Measurements from ENCODE around the gene VRK2. TPM values are rescaled to one million over a fixed set of nuclear protein-coding genes. Genes with fewer than 3 reads are reported as not detected.
"Not testable (repeated sequence)": the region's sequence is repeated elsewhere in the genome, so short reads cannot be mapped to it uniquely, and the experiment has no call there.

The VRK2 gene
- total RNA-seq, 1 donor: 11.6 TPM

DNA sequence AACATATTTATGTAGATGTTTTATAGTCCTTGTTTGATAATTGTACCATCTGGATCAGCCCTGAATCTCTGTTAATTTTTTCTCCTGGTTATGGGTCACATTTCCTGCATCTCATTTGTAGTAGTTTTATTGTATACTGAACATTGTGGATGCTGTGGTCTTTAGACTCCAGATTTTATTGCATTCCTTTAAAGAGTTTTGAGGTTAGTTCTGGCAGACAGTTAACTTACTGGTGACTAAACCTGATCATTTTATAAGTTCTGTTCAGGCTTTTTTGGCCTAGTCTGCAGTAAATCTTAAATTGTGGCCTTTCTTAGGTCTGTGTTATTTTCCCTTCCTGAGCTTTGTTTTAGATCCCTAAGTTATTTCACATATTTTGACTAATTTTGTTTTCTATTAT is 110.2 kb downstream of the VRK2 start:
- DNase-seq (ENCODE audit: low read depth in 2 of 3, low spot score in 2 of 3): no peak

DNA sequence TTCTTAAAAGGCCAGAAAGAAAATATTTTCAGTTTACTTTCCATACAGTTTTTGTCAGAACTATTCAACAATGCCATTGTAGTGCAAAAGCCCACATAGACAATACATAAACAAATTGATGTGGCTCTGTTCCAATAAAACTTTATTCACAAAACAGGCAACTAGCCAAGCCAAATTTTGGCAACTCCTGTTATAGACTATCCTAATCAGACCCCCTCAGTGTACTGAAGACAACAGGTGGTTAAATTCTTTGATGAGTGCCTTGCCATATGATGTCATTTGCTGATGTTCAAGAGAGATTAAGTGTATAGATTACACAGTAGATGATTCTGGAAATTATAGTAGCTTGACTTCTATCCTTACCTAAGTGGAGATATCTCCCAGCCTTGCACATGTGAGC is 111.1 kb downstream of the VRK2 start:
- no peak for DNase-seq (ENCODE audit: low read depth in 2 of 3, low spot score in 2 of 3)

- DNase-seq (ENCODE audit: low read depth in 2 of 3, low spot score in 2 of 3): no peak
These were observed 111.9 kb downstream of the VRK2 start for GRCh38 chr2:58158481-58158880.

- DNase-seq (ENCODE audit: low read depth in 2 of 3, low spot score in 2 of 3): no peak
These were observed 117.3 kb downstream of the VRK2 start for GRCh38 chr2:58163913-58164312.

DNA sequence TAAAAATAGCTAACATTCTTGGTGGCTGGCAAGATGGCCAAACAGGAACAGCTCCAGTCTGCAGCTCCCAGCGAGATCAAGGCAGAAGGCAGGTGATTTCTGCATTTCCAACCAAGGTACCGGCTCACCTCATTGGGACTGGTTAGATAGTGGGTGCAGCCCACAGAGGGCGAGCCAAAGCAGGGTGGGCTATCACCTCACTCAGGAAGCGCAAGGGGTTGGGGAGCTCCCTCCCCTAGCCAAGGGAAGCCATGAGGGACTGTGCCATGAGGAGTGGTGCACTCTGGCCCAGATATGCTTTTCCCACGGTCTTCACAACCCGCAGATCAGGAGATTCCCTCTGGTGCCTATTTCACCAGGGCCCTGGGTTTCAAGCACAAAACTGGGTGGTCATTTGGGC is 121.5 kb downstream of the VRK2 start:
- not testable (repeated sequence) for DNase-seq (ENCODE audit: low read depth in 2 of 3, low spot score in 2 of 3)

GRCh38 chr2:58169845-58170244 is 123.2 kb downstream of the VRK2 start:
- DNase-seq (ENCODE audit: low read depth in 2 of 3, low spot score in 2 of 3): not testable (repeated sequence)

DNA sequence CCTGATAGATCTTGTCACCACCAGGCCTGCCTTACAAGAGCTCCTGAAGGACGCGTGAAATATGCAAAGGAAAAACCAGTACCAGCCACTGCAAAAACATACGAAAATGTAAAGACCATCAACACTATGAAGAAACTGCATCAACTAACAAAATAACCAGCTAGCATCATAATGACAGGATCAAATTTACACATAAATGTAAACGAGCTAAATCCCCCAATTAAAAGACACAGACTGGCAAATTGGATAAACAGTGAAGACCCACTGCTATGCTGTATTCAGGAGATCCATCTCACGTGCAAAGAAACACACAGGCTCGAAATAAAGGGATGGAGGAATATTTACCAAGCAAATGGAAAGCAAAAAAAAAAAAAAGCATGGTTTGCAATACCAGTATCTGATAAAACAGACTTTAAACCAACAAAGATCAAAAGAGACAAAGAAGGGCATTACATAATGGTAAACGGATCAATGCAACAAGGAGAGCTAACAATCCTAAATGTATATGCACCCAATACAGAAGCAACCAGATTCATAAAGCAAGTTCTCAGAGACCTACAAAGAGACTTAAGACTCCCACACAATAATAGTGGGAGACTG is 123.8 kb downstream of the VRK2 start:
- DNase-seq (ENCODE audit: low read depth in 2 of 3, low spot score in 2 of 3): not testable (repeated sequence)

DNA sequence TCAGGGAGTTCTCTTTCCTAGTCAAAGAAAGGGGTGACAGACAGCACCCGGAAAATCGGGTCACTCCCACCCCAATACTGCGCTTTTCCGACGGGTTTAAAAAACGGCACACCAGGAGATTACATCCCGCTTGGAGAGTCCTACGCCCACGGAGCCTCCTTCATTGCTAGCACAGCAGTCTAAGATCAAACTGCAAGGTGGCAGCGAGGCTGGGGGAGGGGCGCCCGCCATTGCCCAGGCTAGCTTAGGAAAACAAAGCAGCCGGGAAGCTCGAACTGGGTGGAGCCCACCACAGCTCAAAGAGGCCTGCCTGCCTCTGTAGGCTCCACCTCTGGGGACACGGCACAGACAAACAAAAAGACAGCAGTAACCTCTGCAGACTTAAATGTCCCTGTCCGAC is 125.2 kb downstream of the VRK2 start:
- DNase-seq (ENCODE audit: low read depth in 2 of 3, low spot score in 2 of 3): not testable (repeated sequence)

- DNase-seq (ENCODE audit: low read depth in 2 of 3, low spot score in 2 of 3): not testable (repeated sequence)
These were observed 130.6 kb downstream of the VRK2 start for GRCh38 chr2:58177187-58177586.

DNA sequence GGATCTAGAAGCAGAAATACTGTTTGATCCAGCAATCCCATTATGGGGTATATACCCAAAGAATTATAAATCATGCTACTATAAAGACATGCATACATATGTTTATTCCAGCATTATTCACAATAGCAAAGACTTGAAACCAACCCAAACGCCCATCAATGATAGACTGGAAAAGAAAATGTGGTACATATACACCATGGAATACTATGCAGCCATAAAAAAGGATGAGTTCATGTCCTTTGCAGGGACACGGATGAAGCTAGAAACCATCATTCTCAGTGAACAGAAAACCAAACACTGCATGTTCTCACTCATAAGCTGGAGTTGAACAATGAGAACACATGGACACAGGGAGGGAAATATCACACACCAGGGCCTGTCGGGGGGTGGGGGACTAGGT is 133.6 kb downstream of the VRK2 start:
- DNase-seq (ENCODE audit: low read depth in 2 of 3, low spot score in 2 of 3): not testable (repeated sequence)

DNA sequence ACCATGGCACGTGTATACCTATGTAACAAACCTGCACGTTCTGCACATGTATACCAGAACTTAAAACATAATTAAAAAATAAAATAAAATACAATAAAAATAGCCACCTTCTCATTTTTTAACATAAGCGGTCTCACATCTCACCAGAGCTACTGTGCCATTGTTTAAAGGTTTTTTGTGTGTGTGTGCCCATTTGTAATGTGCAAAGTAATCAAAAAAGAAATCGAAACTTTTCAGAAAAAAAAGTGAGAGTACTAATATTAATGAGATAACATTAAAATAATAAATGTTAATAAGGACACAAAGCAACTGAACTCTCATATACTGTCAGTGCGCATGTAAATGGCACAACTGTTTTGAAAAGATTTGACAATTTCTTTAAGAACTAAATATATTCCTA is 134.0 kb downstream of the VRK2 start:
- DNase-seq (ENCODE audit: low read depth in 2 of 3, low spot score in 2 of 3): no peak

DNA sequence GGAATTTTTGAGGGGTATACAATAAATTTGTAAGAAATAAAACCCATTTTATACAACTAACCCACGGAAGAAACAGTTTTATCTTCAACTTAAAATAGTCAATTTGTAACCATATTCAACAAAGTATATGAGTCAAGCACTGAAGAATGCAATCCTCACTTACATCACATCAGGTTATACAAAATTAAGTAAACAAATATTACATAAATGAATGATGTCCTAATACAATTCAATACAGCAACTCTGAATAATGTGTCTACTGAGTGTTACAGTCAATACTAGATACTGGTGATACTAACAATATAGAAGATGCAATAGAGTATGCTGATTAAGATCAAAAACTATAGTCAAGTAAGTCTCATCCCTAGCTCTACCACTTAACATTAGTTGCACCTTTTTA is 135.9 kb downstream of the VRK2 start:
- DNase-seq (ENCODE audit: low read depth in 2 of 3, low spot score in 2 of 3): no peak

- DNase-seq (ENCODE audit: low read depth in 2 of 3, low spot score in 2 of 3): no peak
These were observed 139.9 kb downstream of the VRK2 start for GRCh38 chr2:58186501-58186900.

DNA sequence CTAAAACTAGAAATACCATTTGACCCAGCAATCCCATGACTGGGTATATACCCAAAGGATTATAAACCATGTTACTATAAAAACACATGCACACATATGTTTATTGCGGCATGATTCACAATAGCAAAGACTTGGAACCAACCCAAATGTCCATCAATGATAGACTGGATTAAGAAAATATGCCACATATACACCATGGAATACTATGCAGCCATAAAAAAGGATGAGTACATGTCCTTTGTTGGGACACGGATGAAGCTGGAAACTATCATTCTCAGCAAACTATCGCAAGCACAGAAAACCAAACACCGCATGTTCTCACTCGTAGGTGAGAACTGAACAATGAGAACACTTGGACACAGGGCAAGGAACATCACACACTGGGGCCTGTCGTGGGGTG is 140.4 kb downstream of the VRK2 start:
- DNase-seq (ENCODE audit: low read depth in 2 of 3, low spot score in 2 of 3): not testable (repeated sequence)

- no peak for DNase-seq (ENCODE audit: low read depth in 2 of 3, low spot score in 2 of 3)
These were observed 147.9 kb downstream of the VRK2 start for GRCh38 chr2:58194458-58194857.

- no peak for DNase-seq (ENCODE audit: low read depth in 2 of 3, low spot score in 2 of 3)
These were observed 149.1 kb downstream of the VRK2 start for GRCh38 chr2:58195662-58196061.

- no peak for DNase-seq (ENCODE audit: low read depth in 2 of 3, low spot score in 2 of 3)
These were observed 151.3 kb downstream of the VRK2 start for GRCh38 chr2:58197894-58198293.

DNA sequence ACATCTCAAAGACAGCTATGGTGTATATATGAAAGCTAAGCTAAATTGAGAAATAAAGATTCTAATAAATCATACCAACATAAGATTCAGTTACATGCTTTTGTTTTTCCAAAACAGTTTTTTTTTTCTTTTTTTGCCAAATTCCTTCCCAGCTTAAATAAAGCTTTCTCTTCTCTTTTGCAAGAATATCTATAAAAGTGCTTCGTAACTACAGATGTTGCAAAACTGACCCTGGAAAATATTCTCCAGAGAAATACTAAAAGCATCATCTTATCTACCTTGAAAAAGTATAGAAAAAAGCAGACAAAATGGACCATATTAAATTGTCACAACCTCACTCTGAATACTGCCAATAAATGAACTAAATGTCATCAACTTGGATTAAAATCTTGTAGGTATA is 155.8 kb downstream of the VRK2 start:
- DNase-seq (ENCODE audit: low read depth in 2 of 3, low spot score in 2 of 3): no peak

DNA sequence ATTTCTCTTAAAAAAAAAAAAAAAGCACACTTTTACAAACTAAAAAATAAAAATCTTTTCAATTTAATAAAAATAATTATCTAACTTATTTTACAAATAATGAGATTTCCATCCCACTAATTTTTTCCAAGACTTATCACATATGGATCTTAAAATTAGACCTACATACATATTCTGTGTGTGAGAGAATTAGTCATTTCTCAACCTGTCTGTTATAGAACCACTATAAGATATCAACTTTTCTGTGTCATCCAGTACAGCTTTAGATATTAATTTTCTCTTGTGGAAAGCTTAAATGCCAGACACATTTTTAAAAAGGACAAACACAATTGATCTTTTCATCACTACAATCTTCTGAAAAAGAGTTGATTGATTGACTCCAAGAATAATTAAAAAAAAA is 156.4 kb downstream of the VRK2 start:
- DNase-seq (ENCODE audit: low read depth in 2 of 3, low spot score in 2 of 3): no peak

GRCh38 chr2:58204195-58204959 is 157.8 kb downstream of the VRK2 start:
- no peak for DNase-seq (ENCODE audit: low read depth in 2 of 3, low spot score in 2 of 3)

DNA sequence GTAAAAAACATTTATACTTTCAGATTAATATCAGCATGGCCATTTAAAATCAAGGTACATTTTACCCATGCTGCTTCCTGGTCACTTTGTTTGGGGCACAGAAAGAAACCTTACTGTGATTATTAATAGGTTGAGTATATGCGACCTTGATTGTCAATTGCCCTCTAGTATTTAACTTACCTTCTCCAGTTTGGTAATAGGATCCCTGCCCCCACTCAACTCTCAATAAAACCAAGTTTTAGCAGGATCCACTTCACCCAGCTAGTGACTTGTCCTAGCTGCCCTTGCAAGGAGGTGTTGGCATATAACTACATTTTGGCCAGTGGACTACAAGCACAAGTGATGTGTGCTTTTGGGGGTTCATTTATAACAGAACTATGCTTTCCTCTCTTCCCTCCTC is 160.2 kb downstream of the VRK2 start:
- DNase-seq (ENCODE audit: low read depth in 2 of 3, low spot score in 2 of 3): no peak

GRCh38 chr2:58207189-58207588 is 160.6 kb downstream of the VRK2 start:
- DNase-seq (ENCODE audit: low read depth in 2 of 3, low spot score in 2 of 3): no peak
